ENCODE results near the gene TXNRD3.

The TXNRD3 gene

GRCh38 chr3:126654571-126655383 lies at the start of gene TXNRD3:
Gene TXNRD3, minus strand, starts transcription at chr3:126655124.
- in situ Hi-C loops (cut with HindIII; ENCODE audit: low sequenced_read_pairs) = no loop called here

GRCh38 chr3:126703512-126704493 lies 48.9 kb upstream of the TXNRD3 start, which contains the start of gene CHCHD6:
Gene CHCHD6, plus strand, starts transcription at chr3:126704240. Its CDS starts 73 bp downstream, at chr3:126704313.
- in situ Hi-C loops (cut with HindIII; ENCODE audit: low sequenced_read_pairs) = no loop called here

DNA sequence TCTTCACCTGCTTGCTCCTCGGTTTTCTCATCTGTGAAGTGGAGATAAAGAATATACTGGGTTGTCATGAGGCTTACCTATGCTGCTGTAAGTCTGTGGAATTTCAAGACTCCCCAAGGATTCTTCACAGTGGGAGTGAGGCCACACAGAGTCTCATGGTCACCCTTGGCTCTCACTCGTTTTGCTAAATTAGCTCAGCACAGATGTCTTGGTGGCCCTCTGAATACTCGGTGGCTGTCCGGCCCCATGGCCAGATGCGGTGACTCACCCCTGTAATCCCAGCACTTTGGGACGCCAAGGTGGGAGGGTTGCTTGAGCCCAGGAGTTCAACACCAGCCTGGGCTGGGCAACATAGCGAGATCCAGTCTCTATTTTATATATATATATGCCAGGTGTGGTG lies 44.1 kb upstream of the TXNRD3 start:
- in situ Hi-C loops (cut with HindIII; ENCODE audit: low sequenced_read_pairs) = loop anchor here (25.0 kb wide), 1 partner anchor 763 kb away; no protein-coding TSS in a partner anchor

DNA sequence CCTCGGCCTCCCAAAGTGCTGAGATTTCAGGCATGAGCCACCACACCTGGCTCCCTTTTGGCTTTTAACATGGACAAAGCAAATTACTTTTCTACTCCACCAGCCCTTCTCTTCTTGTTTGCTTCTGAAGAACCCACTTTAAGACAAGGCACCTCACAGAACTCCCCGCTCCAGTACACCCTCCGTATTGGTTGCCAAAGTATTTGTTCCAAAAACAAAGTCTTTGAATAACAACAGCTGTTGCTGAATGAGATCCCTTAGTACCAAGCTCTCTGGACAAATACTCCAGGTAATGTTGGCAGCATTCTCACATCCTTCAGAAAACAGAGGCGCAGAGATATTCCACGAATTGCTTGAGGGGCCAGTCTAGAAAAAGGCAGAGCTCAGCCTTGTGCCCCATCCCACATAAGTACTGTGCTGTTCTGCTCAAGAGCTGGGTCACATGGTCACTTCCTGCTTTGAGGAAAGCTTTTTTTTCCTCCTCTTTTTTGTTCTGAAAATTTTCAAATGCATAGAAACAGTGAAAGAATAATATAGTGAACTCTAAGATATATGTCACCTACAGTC lies 41.9 kb upstream of the TXNRD3 start:
- in situ Hi-C loops (cut with HindIII; ENCODE audit: low sequenced_read_pairs) = loop anchor here (25.0 kb wide), 1 partner anchor 766 kb away; no protein-coding TSS in a partner anchor

- in situ Hi-C loops (cut with HindIII; ENCODE audit: low sequenced_read_pairs) = loop anchor here (25.0 kb wide), 1 partner anchor 768 kb away; no protein-coding TSS in a partner anchor
Measured at GRCh38 chr3:126693921-126694320, 39.0 kb upstream of the TXNRD3 start.

- in situ Hi-C loops (cut with HindIII; ENCODE audit: low sequenced_read_pairs) = loop anchor here (25.0 kb wide), 1 partner anchor 769 kb away; no protein-coding TSS in a partner anchor
Measured at GRCh38 chr3:126692858-126693257, 37.9 kb upstream of the TXNRD3 start.

DNA sequence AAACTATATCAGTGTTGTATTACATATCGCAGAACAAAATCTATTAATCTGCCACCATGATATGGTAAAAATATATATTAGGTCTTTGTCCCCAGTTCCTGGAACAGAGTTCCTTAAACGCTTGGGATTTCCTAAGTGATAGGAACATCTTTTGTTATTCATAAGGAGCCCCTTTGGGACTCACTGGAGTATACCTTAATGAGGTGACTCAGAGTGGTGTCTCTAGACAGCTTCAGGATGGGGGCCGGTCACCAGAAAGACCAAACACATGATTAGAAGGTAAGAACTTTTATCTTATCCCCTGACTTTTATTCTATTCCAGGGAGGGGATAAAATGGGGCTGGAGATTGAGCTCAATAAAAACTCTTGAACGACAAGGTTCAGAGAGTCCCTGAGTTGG lies 36.8 kb upstream of the TXNRD3 start:
- in situ Hi-C loops (cut with HindIII; ENCODE audit: low sequenced_read_pairs) = loop anchor here (25.0 kb wide), 1 partner anchor 771 kb away; no protein-coding TSS in a partner anchor

- in situ Hi-C loops (cut with HindIII; ENCODE audit: low sequenced_read_pairs) = loop anchor here (25.0 kb wide), 1 partner anchor 777 kb away; no protein-coding TSS in a partner anchor
Measured at GRCh38 chr3:126685493-126685892, 30.6 kb upstream of the TXNRD3 start.

- in situ Hi-C loops (cut with HindIII; ENCODE audit: low sequenced_read_pairs) = loop anchor here (25.0 kb wide), 1 partner anchor 777 kb away; no protein-coding TSS in a partner anchor
Measured at GRCh38 chr3:126685021-126685420, 30.1 kb upstream of the TXNRD3 start.

- in situ Hi-C loops (cut with HindIII; ENCODE audit: low sequenced_read_pairs) = loop anchor here (25.0 kb wide), 1 partner anchor 778 kb away; no protein-coding TSS in a partner anchor
Measured at GRCh38 chr3:126684218-126684751, 29.4 kb upstream of the TXNRD3 start.

- in situ Hi-C loops (cut with HindIII; ENCODE audit: low sequenced_read_pairs) = loop anchor here (25.0 kb wide), 1 partner anchor 779 kb away; no protein-coding TSS in a partner anchor
Measured at GRCh38 chr3:126683069-126683468, 28.1 kb upstream of the TXNRD3 start.

- in situ Hi-C loops (cut with HindIII; ENCODE audit: low sequenced_read_pairs) = loop anchor here (25.0 kb wide), 1 partner anchor 780 kb away; no protein-coding TSS in a partner anchor
Measured at GRCh38 chr3:126682009-126682408, 27.1 kb upstream of the TXNRD3 start.

- in situ Hi-C loops (cut with HindIII; ENCODE audit: low sequenced_read_pairs) = loop anchor here (25.0 kb wide), 1 partner anchor 782 kb away; no protein-coding TSS in a partner anchor
Measured at GRCh38 chr3:126680667-126681055, 25.7 kb upstream of the TXNRD3 start.

- in situ Hi-C loops (cut with HindIII; ENCODE audit: low sequenced_read_pairs) = loop anchor here (25.0 kb wide), 1 partner anchor 782 kb away; no protein-coding TSS in a partner anchor
Measured at GRCh38 chr3:126679831-126680666, 25.1 kb upstream of the TXNRD3 start.

DNA sequence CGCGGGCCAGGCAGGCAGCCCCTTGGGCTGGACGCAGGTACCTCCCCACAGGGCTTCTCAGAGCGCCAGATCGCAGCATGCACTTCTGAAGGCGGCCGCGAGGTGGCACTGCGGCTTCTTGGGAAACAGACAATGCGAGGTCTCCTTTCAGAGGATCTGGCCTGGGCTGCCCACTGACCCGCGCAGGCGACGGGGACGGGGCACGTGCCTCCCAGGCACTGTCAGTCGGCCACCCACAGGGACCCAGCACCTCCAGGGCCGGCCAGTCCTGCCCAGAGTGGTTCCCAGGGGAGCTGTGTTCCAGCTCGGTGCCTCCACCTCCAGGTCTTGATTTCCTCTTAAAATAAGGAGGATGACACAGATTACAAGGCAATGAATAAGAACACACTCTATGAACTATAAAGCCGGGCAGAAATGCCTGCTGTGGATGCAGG lies 24.4 kb upstream of the TXNRD3 start:
- in situ Hi-C loops (cut with HindIII; ENCODE audit: low sequenced_read_pairs) = loop anchor here (25.0 kb wide), 1 partner anchor 783 kb away; no protein-coding TSS in a partner anchor

GRCh38 chr3:126678693-126679317 lies 23.9 kb upstream of the TXNRD3 start:
- in situ Hi-C loops (cut with HindIII; ENCODE audit: low sequenced_read_pairs) = loop anchor here (25.0 kb wide), 1 partner anchor 783 kb away; no protein-coding TSS in a partner anchor

- in situ Hi-C loops (cut with HindIII; ENCODE audit: low sequenced_read_pairs) = loop anchor here (25.0 kb wide), 1 partner anchor 784 kb away; no protein-coding TSS in a partner anchor
Measured at GRCh38 chr3:126677862-126678503, 23.1 kb upstream of the TXNRD3 start.

Data from DLD1 (cell line).